NCI-H526 treated with DMSO at 0.1 percent for 48 hours (cell line): Measurements from ENCODE around the gene STIMATE.

Experiments
- DNase-seq: peaks from one replicate; lab custom pipeline; 2025; lab: John Stamatoyannopoulos, UW

Gene STIMATE

GRCh38 chr3:52893723-52894122, 3.6 kb downstream of the STIMATE start:
- DNase-seq: no peak

GRCh38 chr3:52892625-52893311, 4.6 kb downstream of the STIMATE start:
- no peak for DNase-seq

- no peak for DNase-seq
Observed at GRCh38 chr3:52892290-52892624, 5.1 kb downstream of the STIMATE start.

GRCh38 chr3:52891615-52892081, 5.7 kb downstream of the STIMATE start:
- no peak for DNase-seq

GRCh38 chr3:52891164-52891563, 6.2 kb downstream of the STIMATE start:
- DNase-seq: no peak

GRCh38 chr3:52890735-52891134, 6.6 kb downstream of the STIMATE start:
- DNase-seq: no peak

- no peak for DNase-seq
Observed at GRCh38 chr3:52889901-52890300, 7.4 kb downstream of the STIMATE start.

- DNase-seq: no peak
Observed at GRCh38 chr3:52887166-52887565, 10.2 kb downstream of the STIMATE start.

GRCh38 chr3:52886049-52886730, 11.2 kb downstream of the STIMATE start:
- DNase-seq: no peak

GRCh38 chr3:52882377-52882776, 15.0 kb downstream of the STIMATE start:
- no peak for DNase-seq

- no peak for DNase-seq
Observed at GRCh38 chr3:52881871-52882270, 15.5 kb downstream of the STIMATE start.

- no peak for DNase-seq
Observed at GRCh38 chr3:52880474-52880873, 16.9 kb downstream of the STIMATE start.

GRCh38 chr3:52880047-52880446, 17.3 kb downstream of the STIMATE start:
- no peak for DNase-seq

- DNase-seq: no peak
Observed at GRCh38 chr3:52879581-52879980, 17.8 kb downstream of the STIMATE start.

- DNase-seq: no peak
Observed at GRCh38 chr3:52879090-52879489, 18.3 kb downstream of the STIMATE start.

GRCh38 chr3:52877085-52877484, 20.3 kb downstream of the STIMATE start:
- no peak for DNase-seq

- no peak for DNase-seq
Observed at GRCh38 chr3:52874864-52875587, 22.3 kb downstream of the STIMATE start.

GRCh38 chr3:52874160-52874701, 23.1 kb downstream of the STIMATE start:
- DNase-seq: no peak

GRCh38 chr3:52873433-52874159, 23.8 kb downstream of the STIMATE start:
- DNase-seq: no peak

- DNase-seq: no peak
Observed at GRCh38 chr3:52872245-52872644, 25.1 kb downstream of the STIMATE start.

GRCh38 chr3:52871761-52872160, 25.6 kb downstream of the STIMATE start:
- DNase-seq: no peak

GRCh38 chr3:52870471-52870870, 26.9 kb downstream of the STIMATE start:
- DNase-seq: no peak
